ENCODE results near the gene ATP6V0B.

ATP6V0B gene

GRCh38 chr1:44025816-44026215 lies 51.1 kb downstream of the ATP6V0B start:
- H3K4me3 ChIP-seq (replicated peaks; ENCODE audit: low read depth, low read length) = no peak overlapping the region
- no peak for TF ChIP-seq CTCF (IDR thresholded peaks at IDR 0.05; ENCODE audit: low read depth, low read length, missing control alignments)
- DNase-seq (ENCODE audit: extremely low read depth, low read depth) = no peak

- H3K4me3 ChIP-seq (replicated peaks; ENCODE audit: low read depth, low read length) = no peak overlapping the region
- no peak for TF ChIP-seq CTCF (IDR thresholded peaks at IDR 0.05; ENCODE audit: low read depth, low read length, missing control alignments)
- DNase-seq (ENCODE audit: extremely low read depth, low read depth) = no peak
These were observed 52.6 kb downstream of the ATP6V0B start for GRCh38 chr1:44027320-44027719.
